GM10847 (cell line): Measurements from ENCODE around the gene SLC35A4.

Source experiments
- POLR2A ChIP-seq: IDR thresholded peaks from 2 replicates; pipeline ENCODE4 v1.6.1; 2011; ENCODE audit not compliant: insufficient read length; ENCODE audit errors: extremely low read depth

SLC35A4 gene

GRCh38 chr5:140564196-140565023, at the start of gene SLC35A4, which contains the start of gene APBB3:
SLC35A4 (plus strand) TSS chr5:140564828; CDS start chr5:140567170, 2,342 bp downstream.
APBB3 (minus strand) TSS chr5:140564598; CDS start chr5:140564245, 353 bp downstream.
- TF ChIP-seq POLR2A, result peak; percentile 91

GRCh38 chr5:140524003-140524402, 40.6 kb upstream of the SLC35A4 start:
- no peak for TF ChIP-seq POLR2A

- no peak for TF ChIP-seq POLR2A
Measured at GRCh38 chr5:140540227-140540626, 24.4 kb upstream of the SLC35A4 start.

GRCh38 chr5:140542972-140543371, 21.7 kb upstream of the SLC35A4 start:
- no peak for TF ChIP-seq POLR2A

- TF ChIP-seq POLR2A, result no peak
Measured at GRCh38 chr5:140544986-140545385, 19.6 kb upstream of the SLC35A4 start.

GRCh38 chr5:140545606-140546005, 19.0 kb upstream of the SLC35A4 start:
- TF ChIP-seq POLR2A, result no peak

- TF ChIP-seq POLR2A, result no peak
Measured at GRCh38 chr5:140546851-140547507, 17.6 kb upstream of the SLC35A4 start.

- no peak for TF ChIP-seq POLR2A
Measured at GRCh38 chr5:140547508-140548299, 16.9 kb upstream of the SLC35A4 start, which contains the start of gene EIF4EBP3. EIF4EBP3 (plus strand) TSS chr5:140547662; CDS start chr5:140547738, 76 bp downstream.

GRCh38 chr5:140548300-140548688, 16.3 kb upstream of the SLC35A4 start:
- no peak for TF ChIP-seq POLR2A

GRCh38 chr5:140548791-140549190, 15.8 kb upstream of the SLC35A4 start:
- no peak for TF ChIP-seq POLR2A

GRCh38 chr5:140549237-140550144, 15.1 kb upstream of the SLC35A4 start:
- TF ChIP-seq POLR2A, result no peak

- no peak for TF ChIP-seq POLR2A
Measured at GRCh38 chr5:140550147-140551079, 14.2 kb upstream of the SLC35A4 start.

- no peak for TF ChIP-seq POLR2A
Measured at GRCh38 chr5:140551872-140552271, 12.8 kb upstream of the SLC35A4 start.
